H1 (cell line): ENCODE data around the gene ANKRD65. TPM values are rescaled to one million over a fixed set of nuclear protein-coding genes. Genes with fewer than 3 reads are reported as not detected.

Experiments
- CTCF ChIA-PET: fragments of 300-600 bp; sonication (Branson Sonifier 250); formaldehyde crosslinking; loops from one replicate; lab custom pipeline; 2021; ENCODE audit not compliant: partially characterized antibody; lab: Charles Lee
- POLR2A ChIA-PET: fragments of 300-600 bp; sonication (Branson Sonifier 250); formaldehyde crosslinking; loops from one replicate; lab custom pipeline; 2021; ENCODE audit warnings: inconsistent platforms; ENCODE audit not compliant: partially characterized antibody; lab: Charles Lee
- DNase-seq, 2 experiments: peaks; one replicate each; pipeline versions ENCODE4 v3.0.0 to v3.0.0-alpha.2; 2010 to 2022; ENCODE audit warnings: low spot score in 2 of 2, low read depth in 1 of 2, mixed read lengths in 1 of 2
- FAIRE-seq: peaks from 2 replicates; lab custom pipeline; 2011; peaks lifted over from hg19 to GRCh38; lab: Jason Lieb, UNC
- H2AFZ ChIP-seq: 2 replicates; pipeline ENCODE4 v1.8.1; 2012; ENCODE audit warnings: low read length, inconsistent platforms
- H2AK5ac ChIP-seq: 2 replicates; pipeline ENCODE4 v1.6.1; 2013; ENCODE audit warnings: low read depth, low read length
- H2BK120ac ChIP-seq: replicated peaks from 2 replicates; pipeline ENCODE3; 2013; ENCODE audit warnings: low read depth, low read length, inconsistent platforms
- H2BK12ac ChIP-seq: 2 replicates; pipeline ENCODE4 v1.6.1; 2013; ENCODE audit warnings: low read depth, low read length
- H2BK15ac ChIP-seq: 2 replicates; pipeline ENCODE4 v1.6.1; 2013; ENCODE audit warnings: low read length
- H2BK20ac ChIP-seq: 2 replicates; pipeline ENCODE4 v1.6.1; 2013; ENCODE audit warnings: low read length
- H2BK5ac ChIP-seq: 2 replicates; pipeline ENCODE4 v1.6.1; 2013; ENCODE audit warnings: low read depth, low read length
- H3K14ac ChIP-seq: 2 replicates; pipeline ENCODE4 v1.6.1; 2013; ENCODE audit warnings: inconsistent platforms; ENCODE audit not compliant: insufficient read length
- H3K18ac ChIP-seq: 2 replicates; pipeline ENCODE4 v1.6.1; 2013; ENCODE audit warnings: low read length; ENCODE audit errors: extremely low read depth
- H3K23ac ChIP-seq: 2 replicates; pipeline ENCODE4 v1.6.1; 2013; ENCODE audit warnings: inconsistent platforms; ENCODE audit not compliant: insufficient read length
- H3K23me2 ChIP-seq: 2 replicates; pipeline ENCODE4 v1.6.1; 2013; ENCODE audit warnings: low read depth, low read length
- H3K27ac ChIP-seq: 2 replicates; pipeline ENCODE4 v1.6.1; 2011; ENCODE audit warnings: low read depth, low read length, inconsistent platforms
- H3K27me3 ChIP-seq, 4 experiments: replicated peaks in 1 of 4; 1 replicate in 1 of 4; 2 replicates in 3 of 4; pipeline versions ENCODE4 v1.6.1 to v1.8.1; 2011 to 2013; ENCODE audit warnings: low read length in 3 of 4, mild to moderate bottlenecking in 3 of 4, inconsistent platforms in 2 of 4, mixed read lengths in 2 of 4, moderate library complexity in 1 of 4; ENCODE audit not compliant: control insufficient read depth in 3 of 4, insufficient read depth in 3 of 4; ENCODE audit errors: extremely low read depth in 1 of 4
- H3K36me3 ChIP-seq, 4 experiments: 2 replicates each; pipeline versions ENCODE4 v1.6.1 to v1.8.1; 2011 to 2013; ENCODE audit warnings: mild to moderate bottlenecking in 4 of 4, low read length in 3 of 4, moderate library complexity in 2 of 4, control low read depth in 1 of 4, inconsistent platforms in 1 of 4; ENCODE audit not compliant: insufficient read depth in 4 of 4, control insufficient read depth in 2 of 4
- H3K4ac ChIP-seq: replicated peaks from 2 replicates; pipeline ENCODE3; 2013; ENCODE audit warnings: low read length, low read depth, mixed read lengths, inconsistent platforms; ENCODE audit not compliant: insufficient read length
- H3K4me1 ChIP-seq, 4 experiments: replicated peaks in 1 of 4; 1 replicate in 1 of 4; 2 replicates in 3 of 4; pipeline versions ENCODE4 v1.6.1 to v1.8.1; 2011 to 2013; ENCODE audit warnings: low read length in 3 of 4, inconsistent platforms in 2 of 4, mixed read lengths in 1 of 4; ENCODE audit not compliant: insufficient read depth in 4 of 4, control insufficient read depth in 3 of 4
- H3K4me2 ChIP-seq, 2 experiments: 2 replicates each; pipeline versions ENCODE4 v1.6.1 to v1.8.1; 2011 to 2013; ENCODE audit warnings: low read depth in 2 of 2, low read length in 2 of 2, control low read depth in 1 of 2, inconsistent platforms in 1 of 2, mild to moderate bottlenecking in 1 of 2; ENCODE audit not compliant: insufficient read depth in 1 of 2
- H3K4me3 ChIP-seq, 4 experiments: fragments of 200-600, 300-600 bp in 1 of 4; sonication (generic), shearing (Covaris generic), sonication (Bioruptor Twin) in 1 of 4; 2 replicates each; pipeline versions ENCODE4 v1.5.1 to v1.8.1; 2011 to 2016; ENCODE audit warnings: low read length in 4 of 4, low read depth in 3 of 4, control low read depth in 2 of 4, inconsistent platforms in 2 of 4, mild to moderate bottlenecking in 2 of 4, mixed read lengths in 1 of 4, moderate library complexity in 1 of 4; ENCODE audit not compliant: insufficient read depth in 2 of 4; ENCODE audit errors: extremely low read depth in 1 of 4
- H3K56ac ChIP-seq: replicated peaks from 2 replicates; pipeline ENCODE3; 2013; ENCODE audit warnings: low read depth, mild to moderate bottlenecking, mixed read lengths, low read length, inconsistent platforms; ENCODE audit not compliant: insufficient read length
- H3K79me1 ChIP-seq: 2 replicates; pipeline ENCODE4 v1.6.1; 2013; ENCODE audit warnings: low read depth, low read length, control low read depth
- H3K79me2 ChIP-seq, 2 experiments: 2 replicates each; pipeline versions ENCODE4 v1.6.1 to v1.8.1; 2012 to 2013; ENCODE audit warnings: low read length in 2 of 2, mild to moderate bottlenecking in 2 of 2, inconsistent platforms in 1 of 2; ENCODE audit not compliant: insufficient read depth in 2 of 2, control insufficient read depth in 1 of 2
- H3K9ac ChIP-seq, 4 experiments: replicated peaks in 1 of 4; 1 replicate in 1 of 4; 2 replicates in 3 of 4; pipeline versions ENCODE4 v1.6.1 to v1.8.1; 2011 to 2013; ENCODE audit warnings: low read depth in 3 of 4, low read length in 3 of 4, control low read depth in 2 of 4, mild to moderate bottlenecking in 2 of 4, moderate library complexity in 2 of 4, inconsistent platforms in 1 of 4; ENCODE audit errors: extremely low read depth in 1 of 4
- H3K9me3 ChIP-seq, 2 experiments: 2 replicates each; pipeline versions ENCODE4 v1.6.1 to v1.8.1; 2012 to 2013; ENCODE audit warnings: mild to moderate bottlenecking in 2 of 2, moderate library complexity in 2 of 2, control low read depth in 1 of 2, inconsistent platforms in 1 of 2, low read depth in 1 of 2, low read length in 1 of 2, mixed read lengths in 1 of 2; ENCODE audit not compliant: insufficient read depth in 2 of 2
- H4K20me1 ChIP-seq, 2 experiments: replicated peaks in 1 of 2; 2 replicates each; pipeline versions ENCODE3 to v1.8.1; 2011 to 2013; ENCODE audit warnings: inconsistent platforms in 2 of 2, low read length in 2 of 2, mild to moderate bottlenecking in 1 of 2; ENCODE audit not compliant: insufficient read depth in 2 of 2, control insufficient read depth in 1 of 2
- H4K5ac ChIP-seq: 2 replicates; pipeline ENCODE4 v1.6.1; 2013; ENCODE audit warnings: low read length, low read depth, mixed read lengths, inconsistent platforms; ENCODE audit not compliant: insufficient read length
- H4K8ac ChIP-seq: 2 replicates; pipeline ENCODE4 v1.8.0; 2013; ENCODE audit warnings: mild to moderate bottlenecking, moderate library complexity, low read length, inconsistent platforms; ENCODE audit not compliant: insufficient read depth; ENCODE audit errors: extremely low read depth
- H4K91ac ChIP-seq: replicated peaks from 2 replicates; pipeline ENCODE3; 2013; ENCODE audit warnings: low read length, mixed read lengths, inconsistent platforms; ENCODE audit not compliant: insufficient read length
- CEBPB ChIP-seq: IDR thresholded peaks from 2 replicates; pipeline ENCODE4 v1.6.1; 2012; ENCODE audit warnings: low read depth, low read length
- CHD1 ChIP-seq: IDR thresholded peaks from 2 replicates; pipeline ENCODE4 v1.6.1; 2012; ENCODE audit warnings: low read depth, low read length, improper control_type of control experiment
- CHD2 ChIP-seq: IDR thresholded peaks from 2 replicates; pipeline ENCODE4 v1.6.1; 2012; ENCODE audit warnings: low read length, improper control_type of control experiment
- CTCF ChIP-seq, 3 experiments: IDR thresholded peaks; 1 replicate in 2 of 3; 2 replicates in 1 of 3; pipeline versions ENCODE4 v1.5.1 to v1.6.1; 2011; ENCODE audit warnings: low read length in 3 of 3, mild to moderate bottlenecking in 3 of 3, inconsistent platforms in 2 of 3, low read depth in 1 of 3, moderate library complexity in 1 of 3; ENCODE audit not compliant: insufficient read depth in 1 of 3; ENCODE audit errors: control extremely low read depth in 1 of 3
- EP300 ChIP-seq, 2 experiments: IDR thresholded peaks; 1 replicate in 1 of 2; 2 replicates in 1 of 2; pipeline ENCODE4 v1.6.1; 2011 to 2012; ENCODE audit warnings: low read depth in 2 of 2, low read length in 2 of 2, mild to moderate bottlenecking in 2 of 2, borderline replicate concordance in 1 of 2, inconsistent platforms in 1 of 2, moderate library complexity in 1 of 2
- FOSL1 ChIP-seq: IDR thresholded peaks from 2 replicates; pipeline ENCODE4 v1.6.1; 2011; ENCODE audit warnings: mild to moderate bottlenecking, low read depth, low read length, moderate library complexity; ENCODE audit not compliant: insufficient read depth
- KDM5A ChIP-seq: fragments of 200-600 bp; IDR thresholded peaks from 2 replicates; pipeline ENCODE4 v1.7.1; 2012; ENCODE audit warnings: mild to moderate bottlenecking, low read length, inconsistent platforms, mixed read lengths
- RBBP5 ChIP-seq: IDR thresholded peaks from 2 replicates; pipeline ENCODE4 v1.7.1; 2012; ENCODE audit warnings: low read depth, mild to moderate bottlenecking, inconsistent platforms, low read length, moderate library complexity, borderline replicate concordance
- TAF1 ChIP-seq: IDR thresholded peaks from 2 replicates; pipeline ENCODE4 v1.6.1; 2011; ENCODE audit warnings: mild to moderate bottlenecking, low read depth, low read length
- WGBS, 2 experiments: shearing (Covaris generic) in 1 of 2; methylation state at CpG; one replicate each; pipeline versions ENCODE4 v1.1.6 to v1.1.7; 2013 to 2015; ENCODE audit warnings: low lambda C conversion rate in 2 of 2, mixed read lengths in 2 of 2, inconsistent platforms in 1 of 2, low coverage in 1 of 2, missing lambda C conversion rate in 1 of 2; ENCODE audit not compliant: insufficient replicate concordance in 2 of 2, insufficient coverage in 1 of 2, insufficient read length in 1 of 2; ENCODE audit errors: extremely low coverage in 1 of 2, missing lambda C conversion rate in 1 of 2; 5-methylcytosine and 5-hydroxymethylcytosine counted together
- polyA plus RNA-seq, 7 experiments: library from polyadenylated mRNA; depleted of rRNA in 3 of 7; stranded (reverse) in 5 of 7; unstranded in 2 of 7; fragments of >200 nt in 5 of 7; fragments of 200-250 nt in 2 of 7; gene quantifications; 1 replicate in 5 of 7; 2 replicates in 1 of 7; 4 replicates in 1 of 7; pipeline versions ENCODE4 v1.2.1 to v1.2.3, GENCODE V29; 2011 to 2013; ENCODE audit warnings: missing spikeins in 2 of 7, mixed read lengths in 2 of 7
- total RNA-seq: library from RNA; stranded (reverse); fragmentation: NEBNext Ultra II Directional; extraction: Animal tissue kit (Norgen Biotek cat#: 25700); gene quantifications from 2 replicates; pipeline ENCODE4 v1.2.1, GENCODE V29; 2021
- TF ChIP-seq, protein P1 (sequence below): IDR thresholded peaks from 2 replicates; pipeline ENCODE4 v1.6.1; 2011; ENCODE audit warnings: low read depth, mild to moderate bottlenecking, low read length; ENCODE audit not compliant: insufficient read depth

ANKRD65 gene
- total and polyA plus RNA-seq, 2 of the 8 experiments (the other 6 are each of a cell fraction or from before 2014, with no cell fraction given), result 1.8 to 2.0 TPM

- Histone ChIP-seq H3K9ac (no peak overlapping the region), H3K23me2 (peaks cover 5% of the 10 kb centered on the region), H2AK5ac (no peak overlapping the region), H3K14ac (no peak overlapping the region), H3K4me2 (no peak overlapping the region), H2BK20ac (no peak overlapping the region), H3K18ac (no peak overlapping the region), H4K5ac (no peak overlapping the region), H4K91ac (no peak overlapping the region), H3K9me3 (no peaks in the 10 kb centered on the region), H2BK5ac (no peak overlapping the region), H3K27ac (no peak overlapping the region), H2BK12ac (no peak overlapping the region), H2AFZ (no peak overlapping the region), H3K23ac (no peak overlapping the region), H2BK15ac (no peak overlapping the region), H4K8ac (no peak overlapping the region; the same call in 1 of the 2 replicates), H3K79me2 (peaks cover 4 to 30% of the 10 kb centered on the region in 2 experiments; a peak in 3 of 4 replicates), H3K27me3 (no peaks in the 10 kb centered on the region), H4K20me1 (peaks cover 6 to 14% of the 10 kb centered on the region in 2 experiments), H3K4me1 (peaks cover 0 to 7% (median 4%) of the 10 kb centered on the region in 4 experiments; a peak in 3 of 7 replicates), H3K56ac (no peak overlapping the region), H3K79me1 (peaks cover 9% of the 10 kb centered on the region), H3K4me3 (no peak overlapping the region), H3K36me3 (peaks cover 52 to 85% (median 71%) of the 10 kb centered on the region in 4 experiments), H3K4ac (no peak overlapping the region), H2BK120ac (no peak overlapping the region)
- ChIA-PET POLR2A (interaction anchor here (20.0 to 33.4 kb wide), 3 partner anchors 3 to 37 kb away, joined by 515 to 719 read pairs (median 719); partner anchors contain the start of genes ANKRD65, AURKAIP1, CCNL2 and MRPL20), CTCF (interaction anchor here (0.6 to 3.4 kb wide), 4 partner anchors 8 to 48 kb away, joined by 3 to 20 read pairs (median 5); no protein-coding TSS in a partner anchor)
- FAIRE-seq (no peak), DNase-seq (no peak)
- WGBS, 2 experiments, result 94% methylated on average over 11 of the region's 11 CpGs; no CpG with 5 or more reads in 1 of the 2 experiments
- TF ChIP-seq RBBP5 (no peak), CHD2 (no peak), CTCF (IDR thresholded peaks at IDR 0.05; ENCODE audit: control extremely low read depth in 1 of 3, insufficient read depth in 1 of 3, low read depth in 1 of 3, low read length in 3 of 3) (no peak), KDM5A (no peak), EP300 (IDR thresholded peaks at IDR 0.05; ENCODE audit: borderline replicate concordance in 1 of 2, low read depth in 2 of 2, low read length in 2 of 2) (no peak), CEBPB (no peak), FOSL1 (no peak), CHD1 (no peak), TAF1 (no peak)
- TF ChIP-seq, protein P1, sequence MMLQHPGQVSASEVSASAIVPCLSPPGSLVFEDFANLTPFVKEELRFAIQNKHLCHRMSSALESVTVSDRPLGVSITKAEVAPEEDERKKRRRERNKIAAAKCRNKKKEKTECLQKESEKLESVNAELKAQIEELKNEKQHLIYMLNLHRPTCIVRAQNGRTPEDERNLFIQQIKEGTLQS, result no peak
These were observed 27.6 kb downstream of the ANKRD65 start for GRCh38 chr1:1393428-1393827.
